H9 (cell line): Measurements from ENCODE around the gene SH3BGR. TPM values are rescaled to one million over a fixed set of nuclear protein-coding genes. Genes with fewer than 3 reads are reported as not detected.

Experiments used
- DNase-seq: peaks from one replicate; pipeline ENCODE4 v3.0.0-alpha.2; 2017
- H2AFZ ChIP-seq: one replicate; pipeline ENCODE4 v1.6.1; 2013; ENCODE audit warnings: mild to moderate bottlenecking, low read length, control low read depth, moderate library complexity
- H2AK5ac ChIP-seq: 2 replicates; pipeline ENCODE4 v1.6.1; 2013; ENCODE audit warnings: low read length, control low read depth, mixed read lengths; ENCODE audit not compliant: insufficient read length
- H2BK120ac ChIP-seq: one replicate; pipeline ENCODE4 v1.6.1; 2013; ENCODE audit warnings: low read depth, mild to moderate bottlenecking, low read length, control low read depth, inconsistent platforms; ENCODE audit not compliant: poor library complexity, severe bottlenecking
- H2BK12ac ChIP-seq: 2 replicates; pipeline ENCODE4 v1.6.1; 2013; ENCODE audit warnings: low read length, control low read depth, mixed read lengths, low read depth; ENCODE audit not compliant: insufficient read length
- H2BK15ac ChIP-seq: 2 replicates; pipeline ENCODE4 v1.6.1; 2013; ENCODE audit warnings: low read depth, low read length, control low read depth
- H2BK20ac ChIP-seq: one replicate; pipeline ENCODE4 v1.6.1; 2013; ENCODE audit warnings: low read depth, mild to moderate bottlenecking, low read length, control low read depth, inconsistent platforms; ENCODE audit not compliant: poor library complexity, severe bottlenecking
- H2BK5ac ChIP-seq: 2 replicates; pipeline ENCODE4 v1.6.1; 2013; ENCODE audit warnings: low read length, control low read depth, mixed read lengths; ENCODE audit not compliant: insufficient read length
- H3K14ac ChIP-seq: 2 replicates; pipeline ENCODE4 v1.6.1; 2013; ENCODE audit warnings: low read length, control low read depth; ENCODE audit not compliant: insufficient read depth
- H3K18ac ChIP-seq: 2 replicates; pipeline ENCODE4 v1.6.1; 2013; ENCODE audit warnings: low read depth, mild to moderate bottlenecking, mixed read lengths, low read length, control low read depth; ENCODE audit not compliant: insufficient read length
- H3K23ac ChIP-seq: 2 replicates; pipeline ENCODE4 v1.6.1; 2013; ENCODE audit warnings: low read length, control low read depth, mixed read lengths, low read depth; ENCODE audit not compliant: insufficient read length
- H3K23me2 ChIP-seq: 2 replicates; pipeline ENCODE4 v1.6.1; 2013; ENCODE audit warnings: low read depth, mild to moderate bottlenecking, mixed read lengths, low read length, control low read depth; ENCODE audit not compliant: insufficient read length, poor library complexity, severe bottlenecking
- H3K27ac ChIP-seq: 2 replicates; pipeline ENCODE4 v1.5.1; 2013; ENCODE audit warnings: low read length, control low read depth, mixed read lengths, low read depth; ENCODE audit not compliant: insufficient read length
- H3K27me3 ChIP-seq: 2 replicates; pipeline ENCODE4 v1.6.1; 2013; ENCODE audit warnings: low read length, control low read depth, inconsistent platforms; ENCODE audit not compliant: insufficient read depth
- H3K4ac ChIP-seq: 2 replicates; pipeline ENCODE4 v1.6.1; 2013; ENCODE audit warnings: low read depth, mild to moderate bottlenecking, control low read depth, inconsistent platforms, low read length, moderate library complexity
- H3K4me1 ChIP-seq: 2 replicates; pipeline ENCODE4 v1.6.1; 2013; ENCODE audit warnings: low read length, control low read depth, inconsistent platforms; ENCODE audit not compliant: insufficient read depth
- H3K4me2 ChIP-seq: 2 replicates; pipeline ENCODE4 v1.6.1; 2013; ENCODE audit warnings: low read length, control low read depth, mixed read lengths; ENCODE audit not compliant: insufficient read length, insufficient read depth
- H3K56ac ChIP-seq: 2 replicates; pipeline ENCODE4 v1.6.1; 2013; ENCODE audit warnings: low read depth, mild to moderate bottlenecking, mixed read lengths, low read length, control low read depth; ENCODE audit not compliant: insufficient read length
- H3K79me1 ChIP-seq: 2 replicates; pipeline ENCODE4 v1.6.1; 2013; ENCODE audit warnings: low read depth, mild to moderate bottlenecking, moderate library complexity, low read length, control low read depth, inconsistent platforms; ENCODE audit not compliant: insufficient read depth, poor library complexity, severe bottlenecking
- H3K79me2 ChIP-seq: 2 replicates; pipeline ENCODE4 v1.6.1; 2013; ENCODE audit warnings: low read length, control low read depth, inconsistent platforms; ENCODE audit not compliant: insufficient read depth
- H3K9ac ChIP-seq: 2 replicates; pipeline ENCODE4 v1.6.1; 2013; ENCODE audit warnings: low read length, control low read depth, mixed read lengths; ENCODE audit not compliant: insufficient read length; ENCODE audit errors: extremely low read depth
- H3K9me3 ChIP-seq: one replicate; pipeline ENCODE4 v1.6.1; 2013; ENCODE audit warnings: low read depth, low read length, inconsistent platforms; ENCODE audit not compliant: control insufficient read depth
- H3T11ph ChIP-seq: one replicate; pipeline ENCODE4 v1.6.1; 2013; ENCODE audit warnings: mild to moderate bottlenecking, low read length, control low read depth, inconsistent platforms
- H4K20me1 ChIP-seq: one replicate; pipeline ENCODE4 v1.6.1; 2013; ENCODE audit not compliant: control insufficient read depth, insufficient read length, insufficient read depth
- H4K5ac ChIP-seq: 2 replicates; pipeline ENCODE4 v1.6.1; 2013; ENCODE audit warnings: low read depth, mild to moderate bottlenecking, mixed read lengths, low read length, control low read depth; ENCODE audit not compliant: insufficient read length
- H4K8ac ChIP-seq: replicated peaks from 2 replicates; pipeline ENCODE4 v1.6.1; 2013; ENCODE audit warnings: low read length, control low read depth, mixed read lengths, low read depth; ENCODE audit not compliant: insufficient read length
- H4K91ac ChIP-seq: 2 replicates; pipeline ENCODE4 v1.6.1; 2013; ENCODE audit warnings: low read depth, mild to moderate bottlenecking, moderate library complexity, mixed read lengths, low read length, control low read depth; ENCODE audit not compliant: insufficient read length
- H3K27ac Mint-ChIP-seq, 3 experiments: 2 replicates in 2 of 3; 3 replicates in 1 of 3; pipeline ENCODE4 v1.8.0; 2020 to 2021; ENCODE audit warnings: mixed read lengths in 3 of 3, mild to moderate bottlenecking in 1 of 3, moderate library complexity in 1 of 3
- H3K27me3 Mint-ChIP-seq: 2 replicates; pipeline ENCODE4 v1.8.0; 2021; ENCODE audit warnings: low read depth, mild to moderate bottlenecking, moderate library complexity, mixed read lengths
- H3K36me3 Mint-ChIP-seq, 3 experiments: 2 replicates in 2 of 3; 3 replicates in 1 of 3; pipeline ENCODE4 v1.8.0; 2020 to 2021; ENCODE audit warnings: low read depth in 3 of 3, mixed read lengths in 3 of 3; ENCODE audit not compliant: insufficient read depth in 1 of 3
- H3K4me1 Mint-ChIP-seq, 2 experiments: 2 replicates each; pipeline ENCODE4 v1.8.0; 2020; ENCODE audit warnings: mixed read lengths in 2 of 2
- H3K4me3 Mint-ChIP-seq, 2 experiments: 2 replicates in 1 of 2; 3 replicates in 1 of 2; pipeline ENCODE4 v1.8.0; 2020 to 2021; ENCODE audit warnings: mild to moderate bottlenecking in 2 of 2, mixed read lengths in 2 of 2, moderate library complexity in 1 of 2
- H3K9me3 Mint-ChIP-seq, 2 experiments: 2 replicates in 1 of 2; 3 replicates in 1 of 2; pipeline ENCODE4 v1.8.0; 2020; ENCODE audit warnings: mild to moderate bottlenecking in 2 of 2, mixed read lengths in 2 of 2, moderate library complexity in 1 of 2
- WGBS: extraction: QIAGEN DNeasy Blood & Tissue Kit; methylation state at CpG from one replicate; pipeline ENCODE4 v1.1.7; 2013; ENCODE audit warnings: missing lambda C conversion rate, low lambda C conversion rate, mixed read lengths; ENCODE audit not compliant: insufficient read length; ENCODE audit errors: extremely low coverage; 5-methylcytosine and 5-hydroxymethylcytosine counted together
- total RNA-seq: library from RNA; stranded (reverse); gene quantifications from 2 replicates; pipeline ENCODE4 v1.2.1, GENCODE V29; 2021
- TF ChIP-seq, protein P1 (sequence below): fragments of 200-600 bp; sonication (generic); conservative IDR thresholded peaks from 3 replicates; pipeline ENCODE4 v1.8.0; 2021; ENCODE audit warnings: antibody characterized with exemption, mild to moderate bottlenecking

The SH3BGR gene
- total RNA-seq, 1 experiment from 2014 or later = 2.9 TPM

- DNase-seq = no peak
- no peak overlapping the region for H4K5ac ChIP-seq
- H2BK5ac ChIP-seq = no peak overlapping the region
- no peak overlapping the region for H2BK12ac ChIP-seq
- no peak overlapping the region for H2AFZ ChIP-seq
- H3K23ac ChIP-seq = no peak overlapping the region
- H3T11ph ChIP-seq = no peak overlapping the region
- Mint-ChIP-seq H3K27ac (peak overlapping the region in 1 of 3 experiments; percentile 83; a peak in 2 of 7 replicates), H3K9me3 (no peaks in the 10 kb centered on the region), H3K4me3 (peak overlapping the region in 1 of 2 experiments; percentile 51; a peak in 3 of 5 replicates), H3K36me3 (no peaks in the 10 kb centered on the region), H3K4me1 (peaks cover 20 to 40% of the 10 kb centered on the region in 2 experiments), H3K27me3 (peaks cover 1% of the 10 kb centered on the region; the same call in 1 of the 2 replicates)
- H2BK15ac ChIP-seq = no peak overlapping the region
- TF ChIP-seq, protein P1, sequence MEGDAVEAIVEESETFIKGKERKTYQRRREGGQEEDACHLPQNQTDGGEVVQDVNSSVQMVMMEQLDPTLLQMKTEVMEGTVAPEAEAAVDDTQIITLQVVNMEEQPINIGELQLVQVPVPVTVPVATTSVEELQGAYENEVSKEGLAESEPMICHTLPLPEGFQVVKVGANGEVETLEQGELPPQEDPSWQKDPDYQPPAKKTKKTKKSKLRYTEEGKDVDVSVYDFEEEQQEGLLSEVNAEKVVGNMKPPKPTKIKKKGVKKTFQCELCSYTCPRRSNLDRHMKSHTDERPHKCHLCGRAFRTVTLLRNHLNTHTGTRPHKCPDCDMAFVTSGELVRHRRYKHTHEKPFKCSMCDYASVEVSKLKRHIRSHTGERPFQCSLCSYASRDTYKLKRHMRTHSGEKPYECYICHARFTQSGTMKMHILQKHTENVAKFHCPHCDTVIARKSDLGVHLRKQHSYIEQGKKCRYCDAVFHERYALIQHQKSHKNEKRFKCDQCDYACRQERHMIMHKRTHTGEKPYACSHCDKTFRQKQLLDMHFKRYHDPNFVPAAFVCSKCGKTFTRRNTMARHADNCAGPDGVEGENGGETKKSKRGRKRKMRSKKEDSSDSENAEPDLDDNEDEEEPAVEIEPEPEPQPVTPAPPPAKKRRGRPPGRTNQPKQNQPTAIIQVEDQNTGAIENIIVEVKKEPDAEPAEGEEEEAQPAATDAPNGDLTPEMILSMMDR = no peak
- H3K79me1 ChIP-seq = no peaks in the 10 kb centered on the region
- no peak overlapping the region for H4K91ac ChIP-seq
- no peak overlapping the region for H3K27ac ChIP-seq
- no peak overlapping the region for H3K18ac ChIP-seq
- no peaks in the 10 kb centered on the region for H3K79me2 ChIP-seq
- no peaks in the 10 kb centered on the region for H3K27me3 ChIP-seq
- H2BK20ac ChIP-seq = no peak overlapping the region
- H3K23me2 ChIP-seq = no peaks in the 10 kb centered on the region
- peak overlapping the region; percentile 9 for H3K4me2 ChIP-seq
- no peak overlapping the region for H2BK120ac ChIP-seq
- H4K20me1 ChIP-seq = no peaks in the 10 kb centered on the region
- no peak overlapping the region for H2AK5ac ChIP-seq
- no peak overlapping the region for H3K56ac ChIP-seq
- no peak overlapping the region for H3K4ac ChIP-seq
- peaks cover 4% of the 10 kb centered on the region; the same call in 1 of the 2 replicates for H3K4me1 ChIP-seq
- H4K8ac ChIP-seq = no peak overlapping the region
- H3K9ac ChIP-seq = no peak overlapping the region
- WGBS = no CpG with 5 or more reads among the region's 10 CpGs
- H3K9me3 ChIP-seq = no peaks in the 10 kb centered on the region
- no peak overlapping the region for H3K14ac ChIP-seq
Observed at GRCh38 chr21:39452207-39452969, 618 bp downstream of the SH3BGR start.
